ENCODE measurements around the gene STYXL2.

STYXL2 gene

DNA sequence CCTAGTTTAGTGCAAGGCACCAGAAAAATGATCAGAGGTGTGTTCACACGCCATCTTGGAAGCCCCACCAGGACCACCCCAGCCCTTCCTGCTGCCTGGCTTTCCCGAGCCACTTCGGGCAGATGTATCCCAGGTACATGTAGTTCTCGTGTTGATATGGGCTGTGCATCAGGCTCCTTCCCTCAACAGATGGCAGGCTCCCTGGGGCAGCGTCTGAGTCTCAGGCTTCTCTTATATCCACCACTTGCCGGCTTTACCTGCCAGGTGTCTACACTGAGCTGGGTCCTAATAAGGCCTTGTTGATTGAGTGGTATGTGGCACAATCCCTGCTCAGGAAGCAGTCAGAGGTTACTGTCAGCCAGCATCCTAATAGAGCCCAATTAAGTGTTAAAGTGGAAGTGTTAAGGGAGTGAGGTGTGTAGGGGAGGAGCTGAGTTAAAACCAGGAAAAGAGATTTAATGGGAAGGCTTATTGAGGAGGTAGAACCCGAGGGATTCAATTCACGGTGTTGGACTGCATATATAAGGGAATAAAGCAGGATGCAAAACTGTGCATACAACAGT, 12.2 kb upstream of the STYXL2 start:
- DNase-seq = no peak

DNA sequence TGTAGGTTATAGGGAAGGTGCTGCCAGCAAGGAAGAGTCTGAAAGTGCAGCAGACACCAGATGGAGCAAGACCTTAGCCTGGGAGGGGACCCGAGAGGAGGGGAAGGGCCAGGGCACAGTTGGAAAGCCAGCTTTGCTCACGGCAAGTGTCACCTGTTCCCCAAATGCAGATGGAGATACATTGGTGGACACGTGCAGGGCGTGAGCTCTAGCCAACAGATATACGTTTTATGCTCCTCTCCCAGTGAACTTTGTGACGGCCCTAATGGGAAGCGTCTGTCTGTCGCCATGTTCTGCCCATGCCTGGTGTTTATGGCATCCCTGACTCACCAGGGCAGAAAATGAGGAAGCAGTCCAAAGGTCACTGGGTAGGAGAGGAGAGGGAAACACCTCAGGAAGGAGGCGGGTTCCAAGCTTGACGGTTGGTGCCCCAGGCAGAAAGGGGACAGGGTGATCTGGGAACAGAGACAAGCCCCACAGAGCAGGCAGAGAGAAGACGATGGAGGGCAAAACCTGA, 11.3 kb upstream of the STYXL2 start:
- DNase-seq = no peak

DNA sequence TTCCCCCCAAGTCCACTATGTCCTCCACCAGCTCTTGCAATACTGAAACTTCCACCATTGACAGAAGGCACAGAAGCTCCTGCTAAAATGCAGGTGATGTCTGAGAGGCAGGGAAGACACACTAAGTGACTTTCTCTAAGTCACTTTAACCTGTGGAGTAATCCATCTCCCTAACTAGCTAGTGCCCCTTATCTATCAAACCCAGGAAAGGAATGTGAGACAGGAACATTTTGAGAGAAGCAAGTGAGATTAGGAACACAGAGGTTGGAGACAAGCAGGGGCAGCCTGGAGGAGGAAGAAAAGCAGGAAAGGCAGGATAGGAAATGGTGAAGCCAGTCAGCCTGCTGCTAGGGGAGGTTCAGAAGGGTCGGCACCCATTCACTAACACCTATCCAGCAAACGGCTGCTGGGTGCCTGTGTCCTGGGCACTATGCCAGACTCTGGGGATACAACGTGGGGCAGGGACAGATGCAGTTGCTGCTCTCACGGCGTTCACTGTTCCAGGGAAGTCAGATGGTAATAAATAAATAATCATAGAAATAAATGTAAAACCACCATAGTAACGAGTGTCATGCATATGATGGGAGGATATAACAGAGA, 10.7 kb upstream of the STYXL2 start:
- DNase-seq = no peak

DNA sequence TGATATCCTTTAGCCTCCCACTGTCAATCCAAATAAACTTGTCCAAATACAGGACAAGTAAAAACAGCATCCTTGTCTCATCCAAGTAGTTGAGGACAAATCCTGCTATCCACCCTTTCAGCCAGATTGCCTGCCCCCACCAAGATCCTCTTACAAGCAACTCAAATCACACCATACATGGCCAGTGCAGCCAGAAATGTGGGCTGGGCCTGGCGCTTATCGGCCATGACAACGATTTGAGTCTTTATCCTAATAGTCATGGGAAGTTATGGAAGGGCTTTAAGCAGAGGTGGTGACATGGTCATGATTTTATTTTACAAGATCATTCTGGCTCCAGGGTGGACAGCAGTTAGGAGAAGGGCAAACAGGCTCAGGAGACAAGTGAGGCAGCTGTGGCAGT, 10.0 kb upstream of the STYXL2 start:
- DNase-seq = no peak

DNA sequence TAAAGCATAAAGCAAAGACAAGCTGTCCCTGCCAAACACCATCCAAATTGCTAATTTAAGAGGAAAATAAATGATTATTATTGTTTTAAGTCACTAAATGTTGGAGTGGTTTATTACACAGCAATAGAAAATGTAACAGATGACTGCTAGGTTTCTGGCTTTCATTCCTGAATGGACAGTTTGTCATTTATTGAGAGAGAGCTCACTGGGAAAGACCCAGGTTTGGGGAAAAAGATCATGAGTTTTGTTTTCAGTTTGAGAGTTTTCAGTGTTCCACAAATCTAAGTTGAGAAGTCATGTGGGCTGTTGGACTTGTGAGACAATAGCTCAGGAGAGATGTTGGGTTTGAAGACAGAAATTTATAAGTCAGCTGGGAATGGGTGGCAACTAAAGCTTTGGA, 9.1 kb upstream of the STYXL2 start:
- no peak for DNase-seq

DNA sequence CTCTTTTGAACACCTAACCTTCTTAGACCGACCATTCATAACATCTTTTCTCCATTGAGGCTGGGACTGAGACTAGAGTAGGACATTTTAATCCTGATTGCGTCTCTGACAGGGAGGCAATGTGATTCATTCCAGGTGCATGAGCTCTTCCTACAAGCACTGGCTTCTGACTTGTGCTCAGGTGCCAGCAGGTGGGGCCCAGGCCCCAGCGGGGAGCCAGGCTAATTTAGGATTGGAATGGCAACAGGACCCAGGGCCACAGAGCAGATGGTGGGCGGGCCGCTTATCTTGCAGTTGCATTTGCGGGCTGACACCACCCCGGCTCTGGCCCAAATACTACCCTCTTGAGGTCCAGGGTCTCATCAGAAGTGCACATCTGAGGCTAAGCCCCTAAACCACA, 7.8 kb upstream of the STYXL2 start:
- no peak for DNase-seq

DNA sequence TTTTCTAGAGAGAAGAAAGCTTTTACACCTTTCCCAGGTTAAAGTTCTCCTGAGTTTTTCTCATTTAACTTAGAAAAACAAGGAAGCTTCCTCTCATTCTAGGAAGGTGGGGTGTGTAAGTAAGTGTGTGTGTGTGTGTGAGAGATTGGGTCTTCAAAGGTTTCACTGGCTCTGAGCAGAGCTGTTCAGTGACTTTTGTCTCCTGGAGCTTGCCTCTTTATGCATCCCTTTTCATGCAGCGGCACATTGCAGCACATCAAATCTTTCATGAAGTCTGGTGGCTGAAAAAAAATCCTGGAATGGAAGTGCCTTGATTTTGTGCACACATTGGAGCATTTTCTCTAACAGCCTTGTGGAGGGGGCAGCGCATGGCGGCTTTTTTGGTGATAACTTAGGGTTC, 7.1 kb upstream of the STYXL2 start:
- DNase-seq = no peak

DNA sequence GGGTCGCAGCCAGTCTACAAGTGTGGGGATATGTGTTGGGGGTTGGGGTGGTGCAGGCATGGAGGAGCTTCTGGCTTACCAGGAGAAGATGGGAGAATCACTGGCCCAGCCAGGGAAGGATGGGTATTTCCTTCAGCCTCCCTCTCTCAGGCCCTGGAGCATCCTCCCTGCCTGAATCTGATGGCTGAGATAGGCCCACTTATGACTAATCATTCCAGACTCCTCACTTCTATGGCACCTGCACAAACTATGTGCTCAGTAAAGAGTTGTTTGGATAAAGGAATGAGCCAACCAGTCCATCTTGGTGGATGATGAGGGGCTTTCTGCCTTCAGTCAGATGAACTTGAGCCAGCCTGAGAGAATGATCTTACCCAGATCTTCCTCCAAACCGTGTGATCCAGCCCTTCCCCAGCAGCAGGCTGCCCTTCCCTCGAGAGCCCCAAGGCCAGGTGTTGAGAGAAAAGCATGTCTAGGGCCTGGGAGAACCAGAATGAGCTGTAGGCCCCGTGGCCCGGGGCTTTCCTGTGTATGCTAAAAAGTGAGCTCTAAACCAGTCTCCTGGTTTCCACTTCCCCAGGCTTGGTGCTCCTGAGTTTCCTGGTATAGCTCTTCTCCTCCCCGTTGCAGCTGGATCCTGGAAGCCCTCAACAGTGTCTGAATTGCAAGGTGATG, 5.0 kb upstream of the STYXL2 start:
- no peak for DNase-seq

DNA sequence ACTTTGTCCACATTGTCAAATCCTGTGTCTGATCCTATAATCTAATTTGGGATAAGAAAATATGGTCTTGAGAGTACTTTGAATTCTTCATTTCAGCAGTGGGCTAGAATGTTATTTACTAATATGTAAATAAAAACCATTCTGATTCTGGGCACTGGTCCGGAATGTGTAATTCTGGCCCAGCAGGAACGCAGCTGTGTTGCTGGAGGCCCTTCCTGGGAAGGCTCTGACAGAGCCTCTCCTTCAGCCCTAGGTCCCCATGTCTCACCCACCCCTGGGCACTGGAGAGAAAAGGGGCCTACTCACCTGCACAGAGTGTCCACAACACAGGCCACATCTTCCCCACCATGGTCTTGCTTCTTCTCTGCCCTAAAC, 3.9 kb upstream of the STYXL2 start:
- DNase-seq = no peak

DNA sequence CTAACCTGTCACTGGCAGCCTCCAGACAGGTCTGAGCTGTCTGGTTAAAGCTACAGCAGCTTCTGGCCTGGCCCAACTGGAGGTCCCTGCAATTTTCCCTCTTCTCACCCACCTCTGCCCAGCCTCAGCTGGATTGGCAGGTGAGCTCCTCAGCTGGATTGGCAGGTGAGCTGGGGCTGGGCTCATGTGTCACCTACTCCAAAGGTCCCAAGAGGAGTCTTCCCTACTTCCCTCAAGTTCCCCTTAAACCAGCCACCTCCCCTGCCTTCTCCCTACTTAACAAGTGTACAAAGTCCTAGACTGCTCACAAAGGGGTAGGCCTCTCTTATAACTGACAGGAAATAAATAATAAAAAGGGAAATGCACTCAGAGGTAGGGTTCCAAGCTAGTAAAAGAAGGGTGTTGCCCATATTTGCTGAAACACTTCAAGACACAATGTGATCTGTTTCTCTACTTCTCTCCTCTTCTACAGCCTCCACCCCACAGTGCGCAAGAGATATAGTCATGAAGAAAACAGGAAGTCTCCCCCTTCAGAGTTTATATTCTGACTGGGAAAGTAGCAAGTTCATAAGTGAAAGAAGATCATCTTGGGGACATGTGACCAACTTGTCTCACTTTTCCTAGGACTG, 3.4 kb upstream of the STYXL2 start, which contains the start of gene GPA33:
GPA33 (minus strand) TSS at position 64 of the 629 bp plus-strand sequence. CDS start 90 bp downstream, outside the sequence.
- DNase-seq = no peak

DNA sequence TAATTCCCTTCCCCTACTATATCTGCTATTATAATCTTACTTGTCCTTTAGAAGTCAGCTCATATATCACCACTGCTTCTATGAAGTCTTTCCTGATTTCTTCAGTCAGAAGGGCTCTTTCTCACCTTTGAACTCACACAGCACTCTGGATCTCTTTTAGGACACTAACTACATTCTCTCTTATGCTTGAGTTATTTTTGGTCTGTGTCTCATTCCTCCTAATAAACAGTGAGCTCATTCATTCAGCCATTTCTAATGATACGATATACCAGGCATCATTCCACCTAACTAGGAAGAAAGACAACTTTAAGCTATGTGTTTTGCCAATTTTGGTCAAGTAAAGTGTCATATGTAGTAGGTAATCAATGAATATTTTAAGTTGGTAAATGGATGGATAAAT, 1.2 kb upstream of the STYXL2 start:
- DNase-seq = no peak

DNA sequence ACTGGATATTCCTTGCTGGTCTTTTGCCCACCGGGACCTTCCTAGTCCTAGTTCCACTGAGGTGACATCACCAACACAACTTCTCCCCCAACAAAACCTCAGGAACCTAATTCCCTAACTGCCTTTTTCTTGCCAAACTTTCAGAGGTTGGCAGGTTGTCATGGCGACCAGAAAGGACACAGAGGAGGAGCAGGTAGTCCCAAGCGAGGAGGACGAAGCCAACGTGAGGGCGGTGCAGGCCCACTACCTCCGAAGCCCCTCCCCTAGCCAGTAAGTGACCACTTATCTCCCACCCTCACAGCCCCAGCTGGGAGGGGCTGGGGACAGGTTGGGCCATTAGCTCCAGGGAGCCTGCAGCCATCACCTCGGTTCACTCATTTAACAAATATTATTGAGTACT, 815 bp downstream of the STYXL2 start:
- DNase-seq = no peak

DNA sequence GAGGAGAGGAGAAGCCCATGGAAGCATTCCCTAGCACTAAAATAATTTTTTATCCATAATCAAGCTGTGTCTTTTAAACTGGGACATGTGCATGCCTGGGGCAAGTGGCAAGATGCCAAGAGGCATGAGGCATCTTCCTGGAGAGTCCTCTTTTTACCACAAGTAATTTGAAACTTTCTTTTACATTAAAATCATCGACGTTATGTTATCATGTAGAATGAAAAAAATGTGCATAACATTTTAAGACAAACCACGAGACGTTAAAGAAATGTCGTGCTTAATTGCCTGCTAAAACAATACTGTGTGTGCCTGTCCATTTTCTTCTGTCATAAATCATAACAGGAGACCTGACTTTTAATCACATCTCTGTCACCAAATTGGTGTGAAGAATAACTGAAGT, 1.5 kb downstream of the STYXL2 start:
- peak; percentile 63 for DNase-seq

DNA sequence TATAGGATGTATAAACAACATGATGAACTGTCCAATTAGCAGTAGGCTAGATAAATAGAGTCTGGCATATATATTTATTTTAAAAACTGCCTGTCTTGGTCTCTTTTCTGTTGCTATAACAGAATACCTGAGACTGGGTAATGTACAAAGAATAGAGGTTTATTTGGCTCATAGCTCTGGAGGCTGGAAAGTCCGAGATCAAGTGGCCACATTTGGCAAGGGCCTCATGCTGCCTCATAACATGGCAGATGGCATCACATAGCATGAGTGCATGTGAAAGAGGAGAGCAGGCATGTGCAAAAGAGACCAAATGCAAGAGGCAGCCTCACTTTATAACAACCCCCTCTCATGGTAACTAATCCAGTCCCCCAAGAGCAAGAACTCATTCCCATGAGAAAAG, 6.0 kb downstream of the STYXL2 start:
- DNase-seq = no peak

DNA sequence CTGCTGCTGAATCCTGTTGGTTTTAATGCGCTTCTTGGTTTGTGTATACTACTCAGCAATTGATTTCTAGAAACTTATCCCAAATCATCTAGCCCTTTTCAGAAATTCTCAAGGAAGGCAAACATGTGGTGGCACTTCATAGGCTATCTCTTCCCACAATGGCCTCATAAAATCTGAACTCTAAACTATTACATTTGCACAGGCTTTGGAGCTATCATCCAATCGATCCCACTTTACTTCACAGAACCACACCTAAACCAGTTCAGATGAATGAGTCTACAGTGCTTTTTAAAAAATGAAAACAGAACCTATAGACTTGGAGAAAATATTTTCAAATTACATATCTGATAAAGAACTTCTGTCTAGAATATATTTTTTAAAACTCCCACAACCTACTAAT, 6.9 kb downstream of the STYXL2 start:
- no peak for DNase-seq

DNA sequence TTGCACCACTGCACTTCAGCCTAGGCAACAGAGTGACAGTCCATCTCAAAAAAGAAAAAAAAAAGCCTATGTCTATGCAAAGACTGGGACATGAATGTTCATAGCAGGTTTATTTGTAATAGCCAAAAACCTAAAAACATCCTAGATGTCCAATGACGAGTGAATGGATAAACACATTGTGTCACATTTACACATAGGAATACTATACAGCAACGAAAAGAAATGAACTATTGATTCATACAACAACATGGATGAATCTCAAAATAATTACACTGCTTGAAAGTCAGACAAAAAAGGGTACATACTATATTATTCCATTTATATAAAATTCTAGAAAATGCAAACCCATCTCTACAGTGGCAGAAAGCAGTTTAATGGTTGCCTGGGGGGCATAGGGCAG, 7.9 kb downstream of the STYXL2 start:
- no peak for DNase-seq

DNA sequence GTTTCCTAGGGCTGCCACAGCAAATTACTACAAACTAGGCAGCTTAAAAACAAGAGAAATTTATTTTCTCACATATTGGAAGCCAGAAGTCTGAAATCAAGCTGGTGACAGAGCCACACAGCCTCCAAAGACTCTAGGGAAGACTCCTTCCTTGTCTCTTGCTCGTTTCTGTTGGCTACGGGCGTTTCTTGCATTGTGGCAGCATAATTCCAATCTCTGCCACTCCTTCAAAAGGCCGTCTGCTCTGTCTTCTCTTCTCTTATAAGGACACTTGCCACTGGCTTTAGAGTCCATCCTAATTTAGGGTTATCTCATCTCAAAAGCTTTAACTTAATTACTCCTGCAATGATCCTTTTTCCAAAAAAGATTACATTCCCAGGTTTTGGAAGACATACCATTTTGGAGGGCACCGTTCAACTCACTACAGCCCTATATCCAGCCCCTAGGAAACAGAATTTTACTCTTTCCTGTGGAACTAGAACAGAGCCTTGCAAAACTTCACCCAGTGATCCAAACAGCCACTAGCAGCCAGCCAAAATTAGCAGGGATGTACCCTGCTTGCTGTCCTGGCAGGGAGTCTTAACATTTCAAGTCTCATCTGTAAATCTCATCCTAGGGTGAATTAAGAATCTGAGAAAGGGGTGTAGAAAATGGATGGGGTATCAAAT, 9.2 kb downstream of the STYXL2 start:
- DNase-seq = no peak

DNA sequence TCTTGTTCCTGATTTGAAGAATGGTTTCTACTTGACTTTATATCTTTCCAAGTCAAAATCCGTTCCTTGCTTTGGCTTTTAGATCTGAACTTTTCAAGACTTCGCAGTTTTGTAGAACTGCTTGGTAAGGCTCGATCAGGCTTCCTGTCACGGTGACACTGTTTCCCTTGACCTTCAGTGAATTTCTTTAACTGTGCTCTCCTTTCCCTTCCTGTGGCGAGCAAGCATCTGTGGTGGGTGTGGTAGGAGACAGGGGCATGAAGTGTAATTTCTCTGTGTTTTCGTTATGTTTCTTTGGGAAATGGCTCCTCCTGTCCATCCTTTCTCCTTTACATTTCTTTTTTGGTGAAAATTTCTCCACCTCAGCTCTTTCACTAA, 10.4 kb downstream of the STYXL2 start:
- DNase-seq = no peak

DNA sequence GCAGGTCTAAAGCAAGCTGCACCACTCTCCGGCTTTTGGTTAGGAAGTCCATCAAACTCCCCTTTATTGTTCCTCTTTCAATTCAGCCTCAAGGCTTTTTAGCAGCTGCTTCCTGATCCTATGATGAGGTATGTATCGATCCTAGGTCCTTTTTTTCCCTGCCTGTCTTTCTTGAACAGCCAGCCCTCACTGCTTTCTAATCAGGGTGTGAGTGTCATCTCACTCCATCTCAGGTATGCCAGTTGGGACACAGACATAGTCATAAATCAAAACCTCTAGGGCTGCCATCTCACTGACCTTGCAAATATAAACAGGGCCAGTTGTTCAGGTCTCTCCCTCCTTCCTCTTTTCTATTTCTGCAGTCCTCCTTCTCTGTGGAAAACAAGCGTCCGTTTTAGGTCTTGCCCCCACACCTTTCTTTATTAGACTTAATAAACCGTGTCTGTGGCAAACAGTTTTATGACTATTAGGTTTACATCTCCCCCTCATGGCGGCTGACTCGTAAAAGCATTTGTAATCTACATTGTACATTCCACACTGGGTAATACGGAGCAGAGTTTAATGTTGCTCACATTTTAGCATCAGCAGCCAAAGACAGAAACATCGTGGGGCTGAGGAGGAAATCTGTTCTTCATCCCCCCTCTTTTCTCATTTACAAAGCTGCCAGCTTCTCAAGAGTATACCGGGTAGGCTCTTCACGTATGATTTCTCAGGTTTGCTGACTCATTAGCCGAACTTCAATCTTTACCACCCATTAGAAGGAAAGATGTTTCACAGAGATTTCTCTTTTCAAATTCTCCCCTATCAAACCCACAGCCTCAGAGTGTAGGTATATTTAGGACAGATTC, 11.6 kb downstream of the STYXL2 start:
- DNase-seq = no peak

DNA sequence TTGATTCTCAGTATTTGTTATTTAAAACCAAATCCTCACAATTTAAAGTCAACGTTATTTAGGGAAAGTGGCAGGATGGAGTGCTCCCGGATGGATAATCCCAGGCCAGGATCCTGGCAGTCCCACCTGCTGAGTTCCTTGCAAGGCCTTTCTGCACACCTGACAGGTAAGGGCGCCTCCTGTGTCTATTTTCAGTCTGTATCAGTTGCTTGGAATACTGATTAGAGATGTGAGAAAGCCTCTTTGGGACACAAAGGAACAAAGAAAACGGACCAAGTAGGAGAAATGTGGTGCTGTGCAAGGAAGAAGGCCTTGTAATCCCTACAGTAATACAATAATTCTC, 12.2 kb downstream of the STYXL2 start:
- no peak for DNase-seq

DNA sequence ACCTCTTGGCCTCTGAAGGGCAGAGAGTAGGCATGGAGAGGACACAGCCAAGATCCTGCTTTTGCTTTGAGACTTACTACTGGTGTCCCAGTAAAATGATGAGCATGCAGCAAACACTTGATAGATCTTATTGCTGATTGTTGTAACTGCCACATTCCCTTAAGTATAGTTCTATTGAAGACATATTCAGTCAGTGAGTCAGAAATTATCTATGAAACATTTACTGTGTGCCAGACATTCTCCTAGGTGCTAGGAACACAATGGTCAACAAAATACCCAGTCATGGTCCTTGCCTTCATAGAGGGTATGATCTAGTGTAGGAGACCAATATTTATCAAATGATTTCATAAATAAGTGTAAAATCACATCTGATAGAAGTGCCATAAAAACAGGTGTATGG, 13.6 kb downstream of the STYXL2 start:
- no peak for DNase-seq

DNA sequence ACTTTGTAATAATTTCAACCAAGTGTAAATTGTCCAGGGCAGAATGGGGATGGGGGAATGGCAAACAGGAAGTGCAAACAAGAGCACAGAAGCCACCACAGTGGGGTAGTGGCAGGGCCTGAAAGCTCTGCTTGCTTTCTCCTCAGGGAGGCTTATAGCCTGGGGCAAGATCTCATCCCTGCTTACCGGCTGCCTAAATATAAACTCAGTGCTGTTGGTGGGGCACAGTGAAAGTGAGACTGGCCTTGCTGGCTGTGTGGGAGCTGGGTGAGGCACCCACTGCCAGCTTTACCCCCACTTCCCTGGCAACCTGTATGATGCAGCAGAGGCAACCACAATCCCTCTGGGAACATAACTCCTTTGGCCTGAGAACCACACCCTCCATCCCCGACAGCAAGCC, 15.2 kb downstream of the STYXL2 start:
- DNase-seq = no peak
